LNCaP clone FGC (cell line): ENCODE results near the gene CEBPZ.
"Not testable (repeated sequence)": the region's sequence is repeated elsewhere in the genome, so short reads cannot be mapped to it uniquely, and the experiment has no call there.

Experiments
- DNase-seq: peaks from one replicate; pipeline ENCODE4 v3.0.0-alpha.2; 2011; ENCODE audit warnings: low read depth
- H3K4me3 ChIP-seq: 2 replicates; pipeline ENCODE4 v1.5.1; 2011; ENCODE audit warnings: mild to moderate bottlenecking, low read depth, low read length, control low read depth
- CTCF ChIP-seq: IDR thresholded peaks from 2 replicates; pipeline ENCODE4 v1.5.1; 2012; ENCODE audit warnings: mild to moderate bottlenecking; ENCODE audit not compliant: control insufficient read depth, insufficient read depth; ENCODE audit errors: extremely low read depth

Gene CEBPZ

DNA sequence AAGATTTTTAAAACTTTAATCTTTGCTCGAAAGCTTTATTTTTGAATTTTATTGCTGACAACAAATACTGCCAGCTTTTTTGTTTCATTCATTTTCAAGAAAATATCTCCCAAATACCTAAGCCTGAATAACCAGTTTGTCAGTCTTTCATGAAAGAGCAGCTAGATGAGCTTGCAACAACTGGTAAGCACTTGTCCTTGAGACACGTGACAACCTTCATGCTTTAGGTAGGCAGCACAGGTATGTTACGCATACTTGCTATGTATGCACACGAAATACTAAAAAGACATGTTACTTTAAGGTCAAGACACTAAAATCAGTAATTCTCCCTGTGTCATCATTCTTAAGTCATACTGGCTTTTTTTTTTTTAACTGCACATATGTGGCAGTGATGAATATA lies 12.3 kb downstream of the CEBPZ start:
- no peak for TF ChIP-seq CTCF
- no peak for DNase-seq
- H3K4me3 ChIP-seq: no peak overlapping the region

DNA sequence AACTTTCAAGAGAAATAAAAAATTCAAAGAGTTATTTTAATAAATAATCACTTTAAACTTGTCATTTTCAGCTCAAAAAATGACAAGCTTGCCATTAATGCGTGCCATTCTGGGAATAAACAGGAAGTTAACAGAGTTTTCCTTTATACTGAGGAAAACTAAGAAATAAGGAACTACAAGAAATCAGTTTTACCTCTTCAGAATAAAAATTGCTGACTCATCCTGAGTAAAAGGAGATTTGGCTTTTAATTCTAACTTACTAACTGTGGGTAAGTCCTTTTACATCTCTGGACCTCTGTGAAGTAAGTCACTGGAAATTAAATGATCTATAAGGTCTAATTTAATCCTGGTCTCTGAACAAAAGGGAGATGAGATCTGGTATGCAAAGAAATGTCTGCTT lies 16.1 kb downstream of the CEBPZ start:
- no peak overlapping the region for H3K4me3 ChIP-seq
- DNase-seq: no peak
- no peak for TF ChIP-seq CTCF

DNA sequence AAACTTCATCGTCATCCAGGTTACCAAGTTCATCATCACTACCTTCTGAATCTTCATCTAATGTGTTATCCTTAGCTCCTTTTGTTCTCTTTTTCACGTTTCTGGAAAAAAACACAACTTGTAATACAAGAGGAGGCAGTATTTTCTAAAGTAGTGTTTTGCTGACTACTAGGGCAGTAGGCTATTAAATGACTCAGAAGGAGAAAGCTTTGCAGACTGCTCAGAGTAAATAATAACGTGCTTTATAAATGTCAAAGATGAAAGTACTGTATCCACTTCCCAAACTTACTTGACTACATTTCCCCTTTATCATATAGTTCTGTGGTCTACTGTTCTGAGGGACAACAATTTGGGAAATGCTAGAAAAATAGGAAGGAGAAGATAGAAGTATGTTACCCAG lies 19.5 kb downstream of the CEBPZ start:
- DNase-seq: no peak
- TF ChIP-seq CTCF: no peak
- H3K4me3 ChIP-seq: no peak overlapping the region

- no peak overlapping the region for H3K4me3 ChIP-seq
- no peak for DNase-seq
- no peak for TF ChIP-seq CTCF
Observed at GRCh38 chr2:37211212-37211611, 20.2 kb downstream of the CEBPZ start.

DNA sequence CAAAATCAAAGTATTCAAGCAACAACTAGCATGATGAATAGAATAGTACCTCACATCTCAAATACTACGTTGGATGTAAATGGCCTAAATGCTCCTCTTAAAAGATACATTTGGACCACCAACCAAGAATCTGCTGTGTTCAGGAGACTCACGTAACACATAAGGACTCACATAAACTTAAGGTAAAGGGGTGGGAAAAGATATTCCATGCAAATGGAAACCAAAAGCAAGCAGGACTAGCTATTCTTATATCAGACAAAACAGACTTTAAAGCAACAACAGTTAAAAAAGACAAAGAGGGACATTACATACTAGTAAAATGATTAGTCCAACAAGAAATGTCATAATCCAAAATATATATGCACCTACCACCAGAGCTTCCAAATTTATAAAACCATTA lies 24.6 kb downstream of the CEBPZ start:
- H3K4me3 ChIP-seq, DNase-seq: not testable (repeated sequence)

GRCh38 chr2:37205689-37206341 lies 25.6 kb downstream of the CEBPZ start:
- TF ChIP-seq CTCF: no peak
- no peak for DNase-seq
- no peak overlapping the region for H3K4me3 ChIP-seq

- not testable (repeated sequence) for H3K4me3 ChIP-seq, DNase-seq
Observed at GRCh38 chr2:37205071-37205661, 26.2 kb downstream of the CEBPZ start.

DNA sequence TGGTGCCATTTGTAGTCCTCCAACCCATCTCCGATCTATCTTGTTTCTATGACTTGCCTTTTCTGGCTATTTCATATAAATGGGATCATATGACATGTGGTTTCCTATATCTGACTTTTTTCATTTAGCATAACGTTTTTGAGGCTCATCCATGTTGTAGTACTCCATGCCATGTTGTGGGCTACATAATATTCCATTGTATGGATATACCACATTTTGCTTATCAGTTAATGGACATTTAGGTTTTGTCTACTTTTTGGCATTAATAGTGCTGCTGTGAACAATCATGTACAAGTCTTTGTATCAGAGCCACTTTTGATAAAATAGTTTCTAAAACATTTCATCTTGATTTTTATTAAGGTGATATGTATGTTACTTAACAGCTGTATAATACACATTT lies 27.7 kb downstream of the CEBPZ start:
- no peak for DNase-seq
- H3K4me3 ChIP-seq: no peak overlapping the region
- no peak for TF ChIP-seq CTCF
